WTC11 (cell line): ENCODE measurements around the gene RND1.

Experiments
- CBFB ChIP-seq: sonication (generic); formaldehyde crosslinking; IDR thresholded peaks from 2 replicates; pipeline ENCODE4 v1.8.1; 2022; ENCODE audit warnings: mild to moderate bottlenecking, low read depth, missing genetic modification reagents
- CTCF ChIP-seq: fragments of 200-600 bp; IDR thresholded peaks from 2 replicates; pipeline ENCODE4 v1.8.0; 2022; ENCODE audit warnings: antibody characterized with exemption
- FOXJ3 ChIP-seq: sonication (generic); formaldehyde crosslinking; IDR thresholded peaks from 2 replicates; pipeline ENCODE4 v1.9.0; 2021; ENCODE audit warnings: missing genetic modification reagents, mild to moderate bottlenecking, borderline replicate concordance
- FOXP1 ChIP-seq: sonication (generic); formaldehyde crosslinking; IDR thresholded peaks from 2 replicates; pipeline ENCODE4 v1.8.0; 2022; ENCODE audit warnings: missing genetic modification reagents, mild to moderate bottlenecking, moderate library complexity, borderline replicate concordance
- IRF2 ChIP-seq: sonication (generic); formaldehyde crosslinking; IDR thresholded peaks from 2 replicates; pipeline ENCODE4 v1.8.0; 2022; ENCODE audit warnings: low read depth, missing genetic modification reagents, borderline replicate concordance
- STAT6 ChIP-seq: sonication (generic); formaldehyde crosslinking; conservative IDR thresholded peaks from 2 replicates; pipeline ENCODE4 v1.8.1; 2023; ENCODE audit warnings: mild to moderate bottlenecking, low read depth, missing genetic modification reagents, moderate library complexity
- ZNF121 ChIP-seq: sonication (generic); formaldehyde crosslinking; IDR thresholded peaks from 2 replicates; pipeline ENCODE4 v1.8.0; 2023; ENCODE audit warnings: missing genetic modification reagents

- TF ChIP-seq CTCF (no peak), FOXP1 (no peak), FOXJ3 (no peak), ZNF121 (CRISPR knock-in tag) (no peak), STAT6 (CRISPR knock-in tag) (no peak), IRF2 (CRISPR knock-in tag) (no peak), CBFB (no peak)
Measured at GRCh38 chr12:48827513-48828096, 38.1 kb downstream of the RND1 start.
